Dedifferentiated amniotic fluid mesenchymal stem cell (primary cell): ENCODE data around the gene IZUMO4.
A peak's percentile ranks its signal among the peaks of the same experiment; 100 is the strongest.

Experiments used
- DNase-seq: peaks from one replicate; pipeline ENCODE4 v3.0.0-alpha.2; 2016; ENCODE audit errors: extremely low spot score

Gene IZUMO4

DNA sequence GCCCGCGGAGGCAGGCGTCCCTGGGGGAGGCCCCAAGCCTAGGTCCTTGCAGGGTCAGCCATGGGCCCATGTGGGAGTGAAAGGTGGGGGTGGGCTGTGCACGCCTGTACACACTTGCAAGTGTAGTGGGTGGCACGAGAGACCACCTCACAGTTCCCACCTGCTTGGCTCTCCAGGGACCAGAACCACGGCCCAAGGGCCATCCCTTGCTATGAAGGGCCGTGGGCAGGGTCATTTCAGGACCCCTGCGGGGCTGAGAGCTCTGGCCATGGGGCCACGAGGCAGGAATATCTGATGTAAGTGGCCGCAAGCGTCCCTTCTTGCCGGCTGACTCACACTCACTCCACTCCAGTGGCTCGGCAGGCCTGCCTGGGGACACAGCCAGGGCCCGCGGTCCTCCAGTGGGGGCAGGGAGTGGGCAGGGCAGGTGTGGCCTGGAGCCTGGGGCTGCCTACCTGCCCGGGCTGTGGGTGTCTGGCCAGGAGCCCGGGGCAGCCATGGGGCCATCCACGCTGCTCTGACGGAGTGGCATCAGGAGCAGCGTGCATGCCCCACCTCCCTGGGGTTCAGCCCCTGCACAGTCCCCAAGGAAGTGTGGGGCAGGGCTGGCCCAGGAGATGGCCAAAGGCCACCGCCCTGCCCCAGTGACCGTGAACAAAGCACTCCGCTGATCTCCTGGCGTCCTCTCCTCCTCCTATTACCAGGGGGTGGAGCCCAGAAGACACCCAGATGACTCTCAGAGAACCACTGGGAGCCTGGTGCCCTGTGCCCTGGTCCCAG lies 37.1 kb upstream of the IZUMO4 start:
- DNase-seq = peak; percentile 22

DNA sequence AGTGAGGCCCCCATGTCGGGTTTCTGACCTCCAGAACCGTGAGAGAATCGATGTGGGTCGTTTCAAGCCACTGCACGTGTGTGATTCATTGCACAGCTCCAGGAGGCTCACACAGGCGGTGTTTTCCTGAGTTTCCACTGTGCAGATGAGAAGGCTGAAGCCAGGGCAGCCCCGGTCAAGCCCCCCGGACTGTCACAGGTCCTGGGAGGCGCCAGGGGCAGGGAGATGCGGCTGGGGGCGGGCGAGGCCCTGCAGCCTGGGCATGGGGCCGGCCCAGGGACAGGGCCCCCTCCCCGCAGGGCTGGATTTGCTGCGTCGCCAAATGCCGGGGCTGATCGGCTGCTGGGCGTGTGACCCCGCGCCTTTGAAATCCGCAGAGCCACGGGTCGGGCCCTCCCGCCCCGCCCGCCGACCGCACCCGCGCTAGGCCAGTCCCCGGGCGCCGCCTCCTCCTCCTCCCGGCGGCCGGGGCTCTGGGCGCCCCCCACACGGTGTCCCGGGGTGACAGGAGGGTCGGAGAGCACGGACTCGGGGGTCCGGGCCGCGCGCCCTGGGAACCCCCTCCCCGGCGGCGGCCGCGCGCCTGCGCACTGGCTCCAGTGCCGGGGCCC lies 35.7 kb upstream of the IZUMO4 start:
- DNase-seq = peak; percentile 34

DNA sequence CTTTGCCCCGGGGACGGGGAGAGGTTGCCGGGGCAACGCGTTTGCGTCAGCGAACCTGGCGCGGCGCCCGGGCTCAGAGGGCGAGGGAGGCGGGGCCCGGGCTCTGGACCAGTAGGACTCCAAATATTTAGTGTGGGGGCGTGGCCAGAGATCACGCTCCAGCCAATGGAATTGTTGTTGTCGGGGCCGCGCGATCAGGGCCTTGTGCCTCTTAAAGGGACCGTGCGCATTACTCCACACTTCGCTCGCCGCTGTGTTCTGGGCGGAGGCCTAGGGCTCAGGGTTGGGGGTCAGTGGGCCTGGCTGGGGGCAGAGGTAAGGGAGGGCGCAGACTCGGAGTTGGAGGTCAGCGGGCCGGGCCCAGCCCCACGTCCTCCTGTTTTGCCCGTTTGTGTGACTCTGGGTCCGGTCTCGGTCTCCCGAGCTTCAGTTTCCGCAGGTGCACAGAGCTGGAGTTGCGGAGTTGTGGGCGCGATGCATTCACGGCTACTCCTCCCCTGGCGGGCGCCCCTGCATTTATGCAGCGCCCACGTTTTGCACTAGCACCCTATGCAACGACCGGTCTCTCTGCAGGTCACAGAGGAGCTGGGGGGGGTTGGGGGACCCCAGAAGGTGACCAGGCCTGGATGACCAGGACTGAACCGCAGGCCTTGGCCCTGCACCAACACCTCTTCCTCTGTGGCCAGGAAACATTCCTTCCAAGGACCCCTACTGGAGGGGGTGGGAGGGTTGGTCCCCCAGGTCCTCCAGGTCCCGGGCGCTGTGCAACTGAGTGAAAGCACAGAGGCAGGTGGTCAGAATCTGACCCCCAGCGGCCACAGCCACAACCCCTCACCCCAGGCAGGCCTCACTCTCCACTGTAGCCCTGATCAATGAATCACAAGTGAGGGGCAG lies 35.0 kb upstream of the IZUMO4 start:
- DNase-seq = peak; percentile 97

DNA sequence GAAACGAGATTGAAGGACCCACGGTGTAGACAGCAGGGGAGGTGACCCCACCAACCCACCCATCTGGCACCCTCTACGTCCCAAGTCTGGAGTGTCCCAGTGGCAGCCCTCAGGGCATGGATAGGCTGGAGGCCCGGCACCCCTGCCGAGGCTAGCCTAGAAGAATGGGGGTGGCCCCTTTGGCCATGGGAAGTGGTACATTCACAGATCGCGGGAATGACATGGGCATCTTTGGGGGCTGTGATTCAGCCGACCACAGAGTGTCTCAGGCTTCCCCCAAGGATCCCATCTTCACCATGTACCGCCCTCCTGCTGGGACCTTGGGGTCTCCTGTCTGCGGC lies 34.4 kb upstream of the IZUMO4 start:
- DNase-seq = no peak

DNA sequence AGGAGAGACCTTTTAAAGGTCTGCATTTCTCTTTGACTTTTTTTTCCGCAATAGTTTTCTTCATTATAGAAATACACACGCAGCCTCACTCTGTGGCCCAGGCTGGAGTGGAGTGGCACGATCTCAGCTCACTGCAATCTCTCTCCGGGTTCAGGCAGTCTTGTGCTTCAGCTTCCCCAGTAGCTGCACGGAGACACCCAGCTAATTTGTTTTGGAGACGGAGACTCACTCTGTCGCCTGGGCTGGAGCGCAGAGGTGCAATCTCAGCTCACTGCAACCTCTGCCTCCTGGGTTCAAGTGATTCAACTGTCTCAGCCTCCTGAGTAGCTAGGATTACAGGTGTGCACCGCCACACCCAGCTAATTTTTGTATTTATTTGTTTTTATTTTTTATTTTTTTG lies 33.9 kb upstream of the IZUMO4 start:
- DNase-seq = no peak

DNA sequence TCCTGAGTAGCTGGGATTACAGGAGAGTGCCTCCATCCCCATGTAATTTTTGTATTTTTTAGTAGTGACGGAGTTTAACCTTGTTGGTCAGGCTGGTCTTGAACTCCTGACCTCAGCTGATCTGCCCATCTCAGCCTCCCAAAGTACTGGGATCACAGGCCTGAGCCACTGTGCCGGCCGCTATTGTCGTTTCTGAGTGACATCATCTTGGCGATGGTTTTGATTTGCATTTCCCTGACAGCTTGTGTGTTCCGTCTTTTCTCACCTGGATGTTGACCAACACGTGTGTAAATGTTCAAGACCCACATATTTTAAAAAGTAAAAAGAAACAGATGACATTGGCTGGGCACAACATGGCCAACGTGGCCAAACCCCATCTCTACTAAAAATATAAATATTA lies 32.9 kb upstream of the IZUMO4 start:
- no peak for DNase-seq

DNA sequence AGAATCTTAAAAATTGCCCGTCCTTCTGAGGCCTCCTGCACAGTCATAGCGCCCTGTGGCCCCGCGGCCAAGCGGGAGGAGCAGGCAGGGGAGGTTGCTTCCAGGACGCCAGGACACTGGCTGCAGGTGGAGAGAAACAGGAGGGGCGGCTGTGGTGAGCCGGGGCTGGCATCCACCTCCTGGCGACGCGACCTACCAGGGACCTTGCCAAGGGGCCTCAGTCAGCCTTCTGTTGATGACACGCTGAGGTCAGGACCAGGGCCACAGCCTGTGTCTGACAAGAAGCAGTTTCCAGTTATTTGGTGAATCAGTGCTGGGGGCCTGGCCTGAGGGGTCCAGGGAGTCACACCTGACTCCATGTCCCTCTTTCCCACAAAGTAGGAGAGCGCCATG lies 32.3 kb upstream of the IZUMO4 start:
- no peak for DNase-seq

DNA sequence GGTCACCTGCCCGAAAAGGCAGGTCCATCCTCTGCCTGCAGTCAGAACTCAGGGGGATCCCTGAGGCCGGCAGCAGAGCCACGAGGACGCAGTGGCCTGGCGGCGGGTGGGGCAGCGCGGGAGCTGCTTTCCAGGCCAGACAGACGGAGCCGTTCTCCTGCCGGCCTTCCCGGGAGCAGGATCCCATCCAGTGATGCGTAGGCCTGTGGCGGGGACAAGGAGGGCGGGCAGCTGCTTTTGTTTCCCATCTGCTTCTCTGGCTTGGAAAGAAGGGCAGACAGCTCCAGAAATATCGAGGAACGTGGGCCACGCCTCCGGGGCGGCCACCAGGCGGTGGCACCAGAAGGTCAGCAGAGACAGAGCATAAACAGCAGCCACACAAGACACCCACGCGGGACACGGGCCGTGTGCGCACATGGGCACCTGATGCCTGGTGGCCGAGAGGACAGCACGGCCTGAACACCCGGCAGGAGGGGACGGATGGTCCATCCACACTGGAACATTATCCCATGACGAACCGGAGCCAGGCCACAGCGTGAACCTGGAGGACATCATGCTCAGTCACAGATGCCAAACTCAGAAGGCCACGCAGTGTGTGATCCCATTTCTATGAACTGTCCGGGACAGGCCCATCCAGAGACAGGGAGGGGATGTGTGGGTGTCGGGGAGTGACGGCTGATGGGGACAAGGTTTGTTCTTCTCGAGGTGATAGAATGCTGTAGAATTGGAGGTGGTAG lies 31.8 kb upstream of the IZUMO4 start:
- no peak for DNase-seq

DNA sequence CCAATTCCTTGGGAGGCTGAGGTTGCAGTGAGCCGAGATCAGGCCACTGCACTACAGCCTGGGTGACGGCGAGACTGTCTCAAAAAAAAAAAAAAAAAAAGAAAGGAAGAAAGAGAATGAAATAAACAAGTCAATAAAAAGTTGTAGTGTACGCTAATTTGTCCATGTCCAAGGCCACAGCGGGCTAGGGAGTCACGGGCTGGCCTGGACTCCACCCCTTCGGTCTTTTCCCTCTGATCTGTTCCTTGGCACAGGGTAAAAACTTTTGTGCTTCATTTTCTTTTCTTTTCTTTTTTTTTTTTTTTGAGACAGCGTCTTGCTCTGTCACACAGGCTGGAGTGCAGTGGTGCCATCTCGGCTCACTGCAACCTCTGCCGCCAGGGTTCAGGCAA lies 26.3 kb upstream of the IZUMO4 start:
- no peak for DNase-seq

DNA sequence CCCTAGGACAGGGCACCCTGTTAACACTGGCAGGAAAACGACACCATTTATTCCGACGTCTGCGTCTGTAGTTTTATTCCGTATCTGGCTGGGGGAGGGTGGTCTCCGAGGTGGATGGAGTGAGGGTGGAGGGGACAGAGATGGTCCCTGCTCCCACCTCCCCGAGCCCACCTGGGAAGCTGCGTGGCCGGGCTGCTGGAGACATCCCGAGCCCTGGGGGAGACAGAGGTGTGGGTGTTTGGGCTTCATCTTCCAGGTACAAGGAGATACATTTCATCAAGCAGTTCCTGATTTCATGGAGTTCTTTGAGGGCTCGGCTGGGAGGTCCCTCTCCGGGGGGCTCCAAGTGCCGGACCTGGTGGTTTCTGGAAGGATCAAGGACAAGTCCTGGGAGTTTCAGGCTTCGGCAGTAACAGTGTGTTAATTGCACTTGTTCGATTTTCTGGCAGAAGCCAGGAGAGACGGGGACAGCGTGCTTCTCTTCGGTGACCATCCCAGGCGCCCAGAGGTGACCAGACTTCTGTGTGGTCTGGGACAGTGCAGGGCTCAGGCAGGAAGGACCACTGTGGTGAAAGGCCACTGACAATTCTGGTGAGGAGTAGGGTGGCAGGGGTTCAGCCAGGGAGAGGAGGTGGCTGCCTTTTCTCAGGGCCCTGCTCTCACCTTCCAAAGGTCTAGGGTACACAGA lies 25.6 kb upstream of the IZUMO4 start:
- DNase-seq = no peak

DNA sequence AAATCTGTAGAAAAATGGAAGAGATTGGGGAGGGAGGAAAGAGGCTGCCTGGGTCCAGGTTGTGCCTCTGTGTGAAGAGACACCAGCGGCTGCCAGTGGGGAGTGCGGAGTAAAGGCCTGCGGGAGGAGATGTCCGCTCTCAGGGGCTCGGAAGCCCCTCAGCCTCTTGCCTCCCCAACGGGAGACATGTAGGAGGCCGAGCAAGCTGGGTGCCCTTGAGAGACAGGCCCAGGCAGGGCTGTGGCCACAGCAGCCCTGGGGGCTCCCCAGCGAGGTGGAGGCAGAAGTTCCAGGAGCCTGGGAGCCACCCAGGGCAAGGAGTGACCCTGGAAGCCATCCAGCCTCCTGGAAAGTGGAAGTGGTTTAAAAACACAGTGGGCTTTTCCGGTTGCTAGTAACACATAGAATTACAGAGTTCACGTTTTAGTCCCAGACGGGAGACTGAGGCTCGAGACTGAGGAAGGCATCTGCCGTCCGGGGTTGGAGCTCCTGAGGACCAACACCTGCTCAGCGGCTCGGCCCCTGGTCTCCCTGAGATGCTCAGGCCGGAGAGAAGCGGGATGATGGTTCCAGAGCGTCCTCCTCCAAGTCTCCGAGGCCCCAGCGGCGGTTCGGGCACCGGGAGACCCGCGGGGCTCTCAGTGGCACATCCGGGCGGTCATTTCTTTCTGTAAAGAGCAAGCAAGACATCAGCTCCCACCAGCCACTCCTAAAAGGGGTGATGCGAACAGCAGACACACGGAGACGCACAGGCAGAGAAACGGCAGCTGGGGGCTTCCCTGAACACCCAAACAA lies 23.8 kb upstream of the IZUMO4 start:
- DNase-seq = no peak

DNA sequence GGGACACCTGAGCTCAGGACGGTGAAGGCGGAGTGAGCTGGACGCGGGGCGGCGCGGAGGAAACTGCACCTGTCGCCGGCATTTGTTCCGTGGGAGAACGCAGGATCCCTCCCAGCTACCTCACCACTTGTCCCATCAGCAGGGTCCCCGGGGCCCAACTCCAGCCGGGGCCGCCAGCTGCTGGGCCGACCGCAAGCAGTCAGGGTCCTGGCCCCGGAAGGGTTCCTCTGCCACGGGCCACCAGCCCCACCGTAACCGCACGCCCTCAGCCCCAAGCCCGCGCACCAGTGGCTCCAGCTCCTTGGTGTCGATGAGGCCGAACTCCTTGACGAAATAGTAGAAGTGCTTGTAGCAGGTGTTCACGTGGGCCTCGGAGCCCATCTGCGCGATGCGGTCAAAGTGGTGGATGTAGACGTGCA lies 20.2 kb upstream of the IZUMO4 start:
- DNase-seq = no peak

DNA sequence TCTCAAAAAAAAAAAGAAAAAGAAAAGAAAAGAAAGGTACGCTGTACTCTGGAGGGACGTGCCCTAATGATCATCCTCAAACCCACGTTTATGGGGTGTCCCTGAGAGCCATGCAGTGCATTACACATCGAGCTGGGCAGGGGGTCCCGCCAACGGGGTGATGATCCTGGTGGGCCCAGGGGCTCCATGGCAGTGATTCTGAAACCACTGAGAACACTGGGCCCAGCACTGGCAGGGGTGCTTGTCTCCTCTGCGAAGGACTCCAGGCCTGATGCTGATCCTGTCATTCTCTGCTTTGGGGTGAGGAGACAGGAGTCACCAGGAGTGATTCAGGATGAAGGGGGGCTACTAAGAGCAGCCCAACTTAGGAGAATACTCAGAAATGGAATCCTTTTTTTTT lies 19.3 kb upstream of the IZUMO4 start:
- DNase-seq = no peak

DNA sequence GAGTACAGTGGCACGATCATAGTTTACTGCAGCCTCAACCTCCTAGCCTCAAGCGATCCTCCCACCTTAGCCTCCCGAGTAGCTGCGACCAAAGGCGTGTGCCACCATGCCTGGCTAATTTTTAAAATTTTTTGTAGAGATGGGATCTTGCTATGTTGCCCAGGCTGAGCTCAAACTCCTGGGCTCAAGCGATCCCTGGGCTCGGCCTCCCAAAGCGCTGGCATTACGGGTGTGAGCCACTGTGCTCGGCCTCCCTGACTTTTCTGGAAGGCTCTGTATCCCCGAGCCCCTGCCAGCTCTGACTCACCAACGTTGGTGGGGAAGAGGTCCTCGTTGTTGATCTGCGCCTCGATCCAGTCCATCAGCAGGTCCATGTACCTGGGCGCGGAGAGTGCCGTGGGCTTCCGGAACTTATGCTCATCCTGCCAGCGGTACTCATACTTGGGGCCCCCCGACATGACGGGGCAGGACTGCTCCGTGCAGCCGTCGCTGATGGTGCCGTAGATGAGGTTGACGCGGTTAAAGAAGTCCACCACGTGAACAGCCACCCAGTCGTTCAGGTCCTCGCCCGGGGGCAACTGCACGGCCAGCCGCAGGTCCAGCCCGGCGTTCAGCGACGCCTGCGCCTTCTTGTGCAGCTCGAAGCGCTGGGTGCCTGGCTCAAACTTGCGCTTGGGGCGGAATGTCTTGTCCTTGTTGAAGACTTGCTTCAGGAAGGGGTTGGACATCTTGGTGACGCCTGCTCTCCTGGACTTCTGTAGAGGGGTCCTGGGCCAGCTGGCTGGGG lies 18.7 kb upstream of the IZUMO4 start:
- no peak for DNase-seq

DNA sequence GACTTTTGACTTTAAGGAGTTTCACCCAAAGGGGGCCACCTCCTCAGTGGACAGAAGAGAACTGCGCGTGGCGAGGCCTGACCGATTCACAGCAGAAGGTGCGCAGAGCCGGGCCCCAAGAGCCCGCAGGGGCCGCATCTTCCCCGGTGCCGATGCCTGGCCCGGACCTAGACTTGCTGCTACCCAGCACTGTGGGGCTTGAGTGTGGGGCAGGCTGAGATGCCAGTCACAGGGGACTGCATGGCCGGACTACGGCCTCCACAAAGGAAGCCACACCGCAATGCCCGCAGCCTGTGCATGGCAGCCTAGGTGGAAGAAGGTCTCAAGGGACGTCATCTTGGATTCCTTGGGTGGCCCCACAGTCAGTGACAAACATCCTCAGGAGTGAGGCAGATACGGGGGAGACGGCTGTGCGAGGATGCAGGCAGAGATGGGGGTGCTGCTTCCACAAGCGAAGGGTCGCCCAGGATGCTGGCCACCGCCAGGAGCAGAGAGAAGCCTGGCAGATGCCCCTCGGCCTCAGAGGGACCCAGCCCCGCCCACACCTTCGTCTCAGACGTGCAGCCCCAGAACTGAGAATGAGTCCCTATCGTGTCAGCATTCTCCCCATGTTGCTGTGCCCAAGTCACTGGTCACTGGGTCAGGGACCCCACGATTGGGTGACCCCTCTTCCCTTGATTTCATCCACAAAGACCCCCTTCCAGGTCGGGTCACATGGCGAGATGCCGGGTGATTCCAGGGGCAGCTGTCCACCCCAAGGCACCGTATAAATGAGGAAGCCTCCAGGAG lies 17.4 kb upstream of the IZUMO4 start:
- no peak for DNase-seq

DNA sequence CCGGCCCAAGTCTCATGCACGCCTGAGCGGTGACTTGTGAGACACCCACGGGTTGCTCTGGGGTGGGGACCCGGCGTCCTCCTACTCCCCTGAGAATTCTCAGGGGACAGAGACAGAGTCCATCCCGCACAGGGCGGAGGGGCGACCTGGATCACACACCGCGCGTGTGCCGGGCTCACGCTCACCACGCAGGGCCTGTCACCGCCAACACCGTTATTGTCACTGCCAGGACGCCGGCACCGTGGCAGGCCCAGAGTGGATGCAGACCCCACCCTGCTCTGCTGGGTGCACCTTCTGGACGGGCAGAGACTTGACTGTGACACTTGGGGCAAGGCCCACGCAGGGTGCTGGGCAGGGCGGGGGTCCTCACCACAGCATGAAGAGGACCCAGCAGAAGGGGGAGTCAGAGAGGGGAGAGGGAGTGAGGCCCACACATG lies 16.8 kb upstream of the IZUMO4 start:
- no peak for DNase-seq

DNA sequence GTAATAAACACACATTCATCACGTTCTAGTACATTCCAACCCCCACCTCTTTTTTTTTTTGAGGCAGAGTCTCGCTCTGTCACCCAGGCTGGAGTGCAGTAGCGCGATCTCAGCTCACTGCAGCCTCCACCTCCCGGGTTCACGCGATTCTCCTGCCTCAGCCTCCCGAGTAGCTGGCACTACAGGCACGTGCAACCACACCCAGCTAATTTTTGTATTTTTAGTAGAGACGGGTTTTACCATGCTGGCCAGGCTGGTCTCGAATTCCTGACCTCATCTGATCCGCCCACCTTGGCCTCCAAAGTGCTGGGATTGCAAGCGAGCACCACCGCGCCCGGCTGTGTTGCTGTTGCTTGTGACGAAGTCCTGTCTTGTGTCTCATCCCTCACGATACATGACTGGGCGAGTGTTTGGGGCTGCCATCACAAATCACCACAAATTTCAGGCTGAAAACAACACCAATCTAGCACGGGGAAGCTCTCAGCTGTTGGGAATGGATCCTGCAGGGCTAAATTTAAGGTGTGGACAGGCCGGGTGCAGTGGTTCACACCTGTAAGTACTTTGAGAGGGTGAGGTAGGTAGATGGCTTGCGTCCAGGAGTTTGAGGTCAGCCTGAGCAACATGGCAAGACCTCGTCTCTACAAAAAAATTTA lies 16.3 kb upstream of the IZUMO4 start:
- DNase-seq = no peak
